Measurements from ENCODE around the gene PTCH1.

Gene PTCH1

DNA sequence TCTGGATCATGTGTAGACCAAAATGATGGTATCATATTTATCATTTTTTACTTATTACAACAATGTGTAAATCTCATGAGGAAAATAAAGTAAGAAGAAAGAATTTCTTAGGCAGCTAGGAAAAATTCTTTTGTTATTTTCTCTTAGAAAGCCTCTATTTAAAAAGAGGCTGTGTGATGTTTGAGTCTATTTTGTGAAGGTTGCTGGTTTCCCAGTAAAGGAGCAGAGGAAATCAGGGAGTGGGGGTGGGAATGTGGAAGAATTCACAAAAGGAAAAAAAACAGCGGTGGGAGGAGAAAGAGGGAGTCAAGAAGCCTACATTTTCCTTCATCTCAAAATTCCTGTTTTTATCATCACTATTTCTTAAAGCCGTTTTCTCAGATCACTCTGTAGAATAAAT lies 20.1 kb downstream of the PTCH1 start:
- no peaks in the 10 kb centered on the region for H3K9me3 ChIP-seq (ENCODE audit: control insufficient read depth, low read length)
- no peak overlapping the region for H3K27ac ChIP-seq (ENCODE audit: low read depth, low read length, severe bottlenecking)
- WGBS, 2 experiments (ENCODE audit: insufficient coverage in 2 of 2) = 40 to 80% methylated on average over 1 of the region's 2 CpGs
- H3K4me1 ChIP-seq (ENCODE audit: control insufficient read depth, insufficient read depth, low read length, poor library complexity, severe bottlenecking) = peaks cover 55% of the 10 kb centered on the region
- no peak overlapping the region for H3K4me3 ChIP-seq (ENCODE audit: extremely low read depth, insufficient read depth, low read length, poor library complexity, severe bottlenecking)
- H3K36me3 ChIP-seq (ENCODE audit: control insufficient read depth, insufficient read depth, low read length) = peaks cover 49% of the 10 kb centered on the region

DNA sequence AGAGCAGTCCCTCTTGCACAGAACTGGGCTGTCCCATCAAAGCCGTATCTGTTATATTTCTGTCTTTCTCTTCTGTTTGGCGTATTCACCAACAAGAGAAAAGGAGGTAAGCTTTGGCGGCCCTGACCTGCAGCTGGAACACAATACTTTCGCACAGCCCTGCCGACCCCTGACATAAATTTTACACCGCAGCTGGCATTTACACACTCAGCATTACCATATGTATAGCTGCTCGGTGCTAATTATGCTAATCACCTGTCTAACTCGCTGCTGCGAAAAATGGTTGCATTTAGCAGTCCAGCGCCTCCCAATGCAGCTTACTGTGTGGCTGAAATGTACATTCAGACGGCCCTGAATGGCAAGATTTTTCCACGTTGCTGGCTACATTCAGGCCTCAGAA lies 20.8 kb downstream of the PTCH1 start:
- WGBS, 2 experiments (ENCODE audit: insufficient coverage in 2 of 2) = 37 to 41% methylated on average over 11 to 12 of the region's 12 CpGs

DNA sequence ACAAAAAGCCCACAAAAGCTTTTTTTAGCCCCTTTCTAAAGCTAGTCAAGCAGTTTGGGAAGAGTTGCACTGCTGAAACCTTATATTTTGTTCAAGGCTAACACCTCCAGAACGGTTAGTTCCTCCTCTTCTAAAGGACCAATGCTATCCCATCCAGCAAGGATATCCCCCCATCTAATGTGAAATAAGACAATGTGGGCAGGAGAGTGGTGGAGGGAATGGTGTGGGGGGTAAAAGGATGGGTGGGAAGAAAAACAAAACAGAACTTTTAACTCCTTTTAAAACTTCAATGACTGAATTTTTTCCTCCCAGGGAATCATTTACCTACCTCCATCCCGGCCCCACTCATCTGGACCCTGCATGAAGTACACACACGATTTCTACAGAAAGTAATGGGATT lies 21.2 kb downstream of the PTCH1 start:
- Histone ChIP-seq H3K27ac (ENCODE audit: low read depth, low read length, severe bottlenecking) (peak overlapping the region; percentile 10), H3K4me1 (ENCODE audit: control insufficient read depth, insufficient read depth, low read length, poor library complexity, severe bottlenecking) (peaks cover 53% of the 10 kb centered on the region), H3K4me3 (ENCODE audit: extremely low read depth, insufficient read depth, low read length, poor library complexity, severe bottlenecking) (no peak overlapping the region), H3K9me3 (ENCODE audit: control insufficient read depth, low read length) (no peaks in the 10 kb centered on the region), H3K36me3 (ENCODE audit: control insufficient read depth, insufficient read depth, low read length) (peaks cover 47% of the 10 kb centered on the region)
- WGBS, 2 experiments (ENCODE audit: insufficient coverage in 2 of 2) = no CpG with 5 or more reads among the region's 3 CpGs

More for the DNA sequence above, 20.8 kb downstream of the PTCH1 start:
- Histone ChIP-seq H3K4me3 (ENCODE audit: extremely low read depth, insufficient read depth, low read length, poor library complexity, severe bottlenecking) (no peak overlapping the region), H3K27ac (ENCODE audit: low read depth, low read length, severe bottlenecking) (no peak overlapping the region), H3K9me3 (ENCODE audit: control insufficient read depth, low read length) (no peaks in the 10 kb centered on the region), H3K36me3 (ENCODE audit: control insufficient read depth, insufficient read depth, low read length) (peaks cover 51% of the 10 kb centered on the region), H3K4me1 (ENCODE audit: control insufficient read depth, insufficient read depth, low read length, poor library complexity, severe bottlenecking) (peaks cover 53% of the 10 kb centered on the region)

DNA sequence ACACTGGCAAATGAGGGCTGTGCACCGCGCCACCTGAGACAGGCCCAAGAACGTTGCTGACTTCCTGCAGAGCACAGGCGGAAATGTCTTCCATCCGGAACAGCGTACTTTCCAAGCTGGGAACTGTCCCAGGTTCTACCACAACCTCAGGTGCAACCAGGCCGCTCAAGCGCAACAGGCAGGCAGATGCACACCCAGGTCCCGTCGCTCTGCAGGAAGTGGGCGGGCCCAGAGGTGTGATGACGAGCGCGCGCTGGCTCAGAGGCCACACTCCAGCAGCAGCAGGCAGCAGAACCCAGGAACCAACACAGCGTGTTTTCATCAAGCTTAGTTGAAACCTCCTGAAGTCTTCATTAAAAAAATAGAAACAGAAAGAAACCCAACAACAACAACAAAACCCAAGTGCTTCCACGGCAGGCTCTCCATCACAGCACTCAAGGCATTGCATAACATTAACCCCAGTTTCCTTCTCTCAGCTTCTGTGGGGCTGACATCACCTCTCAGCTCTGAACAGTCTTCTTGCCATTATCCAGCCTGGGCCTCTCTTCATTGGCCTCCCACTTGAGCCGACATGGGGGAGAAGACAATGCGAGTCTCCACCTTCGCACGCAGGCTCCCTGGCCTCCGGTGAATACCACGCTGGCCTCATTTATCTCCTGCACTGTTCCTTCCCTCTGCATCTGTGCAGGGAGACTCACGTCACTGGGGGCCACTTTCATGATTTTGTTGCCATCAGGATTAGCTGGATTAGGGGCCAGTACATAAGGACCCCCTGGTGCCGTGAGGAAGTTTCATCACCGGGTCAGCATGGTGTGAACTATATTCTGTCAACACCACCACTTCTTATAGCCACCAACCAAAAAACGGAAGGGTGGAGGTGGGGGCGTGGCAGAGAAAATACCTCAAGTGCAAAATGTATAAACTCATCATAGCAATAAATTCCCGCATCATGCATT lies 22.1 kb downstream of the PTCH1 start:
- Histone ChIP-seq H3K4me1 (ENCODE audit: control insufficient read depth, insufficient read depth, low read length, poor library complexity, severe bottlenecking) (peaks cover 48% of the 10 kb centered on the region), H3K4me3 (ENCODE audit: extremely low read depth, insufficient read depth, low read length, poor library complexity, severe bottlenecking) (no peak overlapping the region), H3K36me3 (ENCODE audit: control insufficient read depth, insufficient read depth, low read length) (peaks cover 44% of the 10 kb centered on the region), H3K27ac (ENCODE audit: low read depth, low read length, severe bottlenecking) (no peak overlapping the region), H3K9me3 (ENCODE audit: control insufficient read depth, low read length) (no peaks in the 10 kb centered on the region)
- 81 to 84% methylated on average over 21 to 26 of the region's 29 CpGs for WGBS, 2 experiments (ENCODE audit: insufficient coverage in 2 of 2)

DNA sequence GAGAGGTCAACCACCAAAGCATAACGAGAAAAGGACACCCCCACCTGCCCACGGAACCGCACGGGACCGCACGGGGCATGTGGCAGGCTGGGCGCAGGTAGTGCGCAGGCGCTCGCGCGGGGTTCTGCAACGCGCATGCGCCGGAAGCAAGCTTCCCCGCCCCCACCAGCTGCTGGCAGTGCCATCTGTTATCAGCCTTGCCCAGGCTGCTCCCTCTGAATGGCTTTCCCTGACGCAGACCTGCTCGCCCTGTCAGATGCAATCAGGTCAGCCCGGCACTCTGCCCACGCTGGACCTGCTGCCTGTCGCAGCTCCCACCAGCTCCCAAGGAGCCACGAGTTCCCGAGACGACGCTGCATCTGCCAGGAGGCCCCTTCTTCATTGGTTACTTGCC lies 22.8 kb downstream of the PTCH1 start:
- H3K9me3 ChIP-seq (ENCODE audit: control insufficient read depth, low read length) = no peaks in the 10 kb centered on the region
- H3K4me3 ChIP-seq (ENCODE audit: extremely low read depth, insufficient read depth, low read length, poor library complexity, severe bottlenecking) = no peak overlapping the region
- WGBS, 2 experiments (ENCODE audit: insufficient coverage in 2 of 2) = 95 to 96% methylated on average over 26 of the region's 26 CpGs
- peaks cover 43% of the 10 kb centered on the region for H3K4me1 ChIP-seq (ENCODE audit: control insufficient read depth, insufficient read depth, low read length, poor library complexity, severe bottlenecking)
- no peak overlapping the region for H3K27ac ChIP-seq (ENCODE audit: low read depth, low read length, severe bottlenecking)
- peaks cover 42% of the 10 kb centered on the region for H3K36me3 ChIP-seq (ENCODE audit: control insufficient read depth, insufficient read depth, low read length)

DNA sequence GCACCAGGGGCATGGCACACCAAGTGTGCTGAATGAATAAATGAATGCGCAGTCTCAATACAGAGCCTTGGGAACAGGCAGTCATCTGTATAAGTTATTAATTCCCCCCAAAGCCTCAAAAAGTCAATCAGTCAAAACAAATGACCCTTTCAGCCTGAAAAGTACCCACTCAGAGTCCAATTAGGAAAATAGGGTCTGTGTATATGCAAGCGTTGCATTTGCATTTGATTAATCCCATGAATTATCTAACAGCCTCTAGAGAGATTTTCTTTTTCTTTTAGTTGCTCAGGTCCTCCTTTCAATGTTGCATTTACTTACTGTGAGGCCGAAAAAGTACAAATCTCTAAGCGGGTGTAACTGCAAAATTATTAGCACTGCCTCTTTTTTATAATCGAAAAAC lies 23.4 kb downstream of the PTCH1 start:
- Histone ChIP-seq H3K4me1 (ENCODE audit: control insufficient read depth, insufficient read depth, low read length, poor library complexity, severe bottlenecking) (peaks cover 37% of the 10 kb centered on the region), H3K9me3 (ENCODE audit: control insufficient read depth, low read length) (no peaks in the 10 kb centered on the region), H3K4me3 (ENCODE audit: extremely low read depth, insufficient read depth, low read length, poor library complexity, severe bottlenecking) (no peak overlapping the region), H3K36me3 (ENCODE audit: control insufficient read depth, insufficient read depth, low read length) (peaks cover 36% of the 10 kb centered on the region), H3K27ac (ENCODE audit: low read depth, low read length, severe bottlenecking) (no peak overlapping the region)
- 89 to 97% methylated on average over 3 to 5 of the region's 5 CpGs for WGBS, 2 experiments (ENCODE audit: insufficient coverage in 2 of 2)

DNA sequence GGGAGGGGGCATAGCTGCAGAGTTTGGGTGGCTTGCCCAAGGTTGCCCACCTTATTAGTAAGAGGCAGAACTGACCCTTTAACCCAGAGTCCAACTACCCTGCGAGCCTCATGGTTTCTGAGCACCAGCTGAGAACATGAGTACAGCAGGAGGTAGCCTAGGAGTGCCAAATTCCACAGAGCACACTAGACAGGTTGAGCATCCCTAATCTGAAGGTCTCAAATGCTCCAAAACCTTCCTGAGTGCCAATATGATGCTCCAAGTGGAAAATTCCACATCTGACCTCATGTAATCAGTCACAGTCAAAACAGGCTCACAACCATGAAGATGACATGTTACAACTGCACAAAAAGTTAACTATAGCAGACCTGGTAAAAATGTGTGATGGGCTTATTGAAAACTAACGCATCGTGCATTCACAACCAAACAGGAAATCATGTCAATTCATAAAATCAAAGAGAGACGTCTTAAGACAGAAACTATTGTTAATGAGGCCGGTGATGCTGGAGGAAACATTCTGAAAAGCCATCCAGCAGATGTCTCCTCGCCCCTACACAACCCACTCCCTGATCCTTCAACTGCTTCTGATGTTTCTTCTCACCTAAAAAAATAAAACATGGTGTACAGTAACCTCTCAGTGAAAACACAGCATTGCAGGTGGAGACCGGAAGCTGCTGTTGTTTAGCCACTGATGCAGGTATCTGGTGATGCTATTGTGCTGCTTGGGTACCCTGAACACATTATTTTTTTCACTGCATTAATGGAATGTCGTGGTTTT lies 25.0 kb downstream of the PTCH1 start:
- Histone ChIP-seq H3K4me3 (ENCODE audit: extremely low read depth, insufficient read depth, low read length, poor library complexity, severe bottlenecking) (no peak overlapping the region), H3K27ac (ENCODE audit: low read depth, low read length, severe bottlenecking) (no peak overlapping the region), H3K4me1 (ENCODE audit: control insufficient read depth, insufficient read depth, low read length, poor library complexity, severe bottlenecking) (peaks cover 20% of the 10 kb centered on the region), H3K36me3 (ENCODE audit: control insufficient read depth, insufficient read depth, low read length) (peaks cover 45% of the 10 kb centered on the region), H3K9me3 (ENCODE audit: control insufficient read depth, low read length) (no peaks in the 10 kb centered on the region)
- 86% methylated on average over 1 to 5 of the region's 8 CpGs for WGBS, 2 experiments (ENCODE audit: insufficient coverage in 2 of 2)

DNA sequence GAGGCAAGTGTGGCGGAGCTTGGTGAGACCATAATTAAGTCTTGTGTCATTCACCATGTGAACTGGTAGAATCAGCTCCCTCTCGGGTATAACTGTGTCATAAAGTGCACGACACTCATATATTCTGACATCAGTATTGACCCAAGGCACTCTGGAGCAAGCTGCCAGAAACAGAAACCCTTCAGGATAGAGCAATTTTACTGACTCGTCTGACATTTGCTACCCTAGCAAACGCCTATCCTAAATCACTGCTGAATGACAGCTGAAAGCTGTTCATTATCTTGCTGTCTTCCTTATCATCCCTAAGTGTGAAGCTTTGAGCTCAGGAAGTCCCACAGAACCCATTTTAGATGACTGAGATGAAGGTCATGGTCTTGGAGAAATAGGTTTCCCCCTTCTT lies 27.8 kb downstream of the PTCH1 start:
- no peak overlapping the region for H3K4me3 ChIP-seq (ENCODE audit: extremely low read depth, insufficient read depth, low read length, poor library complexity, severe bottlenecking)
- peaks cover 41% of the 10 kb centered on the region for H3K36me3 ChIP-seq (ENCODE audit: control insufficient read depth, insufficient read depth, low read length)
- H3K9me3 ChIP-seq (ENCODE audit: control insufficient read depth, low read length) = no peaks in the 10 kb centered on the region
- H3K4me1 ChIP-seq (ENCODE audit: control insufficient read depth, insufficient read depth, low read length, poor library complexity, severe bottlenecking) = peaks cover 2% of the 10 kb centered on the region
- WGBS, 2 experiments (ENCODE audit: insufficient coverage in 2 of 2) = 90 to 93% methylated on average over 3 to 4 of the region's 5 CpGs
- no peak overlapping the region for H3K27ac ChIP-seq (ENCODE audit: low read depth, low read length, severe bottlenecking)

DNA sequence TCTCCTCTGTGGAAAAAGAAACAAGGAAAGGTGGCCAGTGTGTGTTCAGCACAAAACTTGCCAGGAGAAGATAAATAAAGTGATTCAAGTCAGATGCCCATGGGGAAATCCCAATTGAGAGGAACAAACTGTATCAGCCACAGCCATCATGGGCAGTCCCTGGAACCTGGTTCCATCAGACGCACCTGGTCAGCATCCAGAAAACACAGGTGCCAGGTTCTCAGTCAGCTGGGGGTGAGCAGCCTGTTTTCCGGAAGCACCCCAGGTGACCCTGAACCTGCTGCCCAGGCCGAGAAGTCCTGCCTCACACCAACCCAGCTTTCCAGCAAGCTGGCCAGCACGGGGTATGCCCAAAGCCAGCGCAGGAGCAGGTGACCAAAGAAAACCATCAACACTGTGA lies 30.5 kb downstream of the PTCH1 start:
- H3K4me3 ChIP-seq (ENCODE audit: extremely low read depth, insufficient read depth, low read length, poor library complexity, severe bottlenecking) = no peak overlapping the region
- no peaks in the 10 kb centered on the region for H3K9me3 ChIP-seq (ENCODE audit: control insufficient read depth, low read length)
- WGBS, 2 experiments (ENCODE audit: insufficient coverage in 2 of 2) = 92 to 99% methylated on average over 5 of the region's 5 CpGs
- H3K4me1 ChIP-seq (ENCODE audit: control insufficient read depth, insufficient read depth, low read length, poor library complexity, severe bottlenecking) = peaks cover 2% of the 10 kb centered on the region
- H3K36me3 ChIP-seq (ENCODE audit: control insufficient read depth, insufficient read depth, low read length) = peaks cover 24% of the 10 kb centered on the region
- H3K27ac ChIP-seq (ENCODE audit: low read depth, low read length, severe bottlenecking) = no peak overlapping the region

DNA sequence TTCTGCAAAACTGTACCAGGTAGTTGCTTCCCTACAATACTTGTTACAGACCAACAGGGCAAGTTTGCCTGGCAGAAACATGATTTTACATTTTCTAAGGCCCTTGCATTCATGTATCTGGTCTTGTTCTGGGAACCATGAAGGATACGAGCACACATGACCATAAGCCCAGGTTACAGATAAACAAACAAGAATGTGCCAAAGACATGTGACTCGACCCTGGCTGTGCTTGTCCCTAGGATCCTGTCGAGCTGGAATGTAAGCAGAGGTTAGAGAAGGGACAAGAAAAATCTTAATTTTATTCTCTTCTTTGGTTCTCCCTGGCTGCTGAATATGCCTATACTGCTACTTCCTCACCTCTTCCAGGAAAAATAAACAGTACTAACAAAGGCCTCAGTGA lies 32.5 kb downstream of the PTCH1 start:
- 68 to 86% methylated on average over 2 to 3 of the region's 3 CpGs for WGBS, 2 experiments (ENCODE audit: insufficient coverage in 2 of 2)
- Histone ChIP-seq H3K4me1 (ENCODE audit: control insufficient read depth, insufficient read depth, low read length, poor library complexity, severe bottlenecking) (peaks cover 1% of the 10 kb centered on the region), H3K27ac (ENCODE audit: low read depth, low read length, severe bottlenecking) (no peak overlapping the region), H3K9me3 (ENCODE audit: control insufficient read depth, low read length) (no peaks in the 10 kb centered on the region), H3K36me3 (ENCODE audit: control insufficient read depth, insufficient read depth, low read length) (peaks cover 38% of the 10 kb centered on the region), H3K4me3 (ENCODE audit: extremely low read depth, insufficient read depth, low read length, poor library complexity, severe bottlenecking) (no peak overlapping the region)
